ENCODE measurements around the gene TPCN1.

Gene TPCN1

DNA sequence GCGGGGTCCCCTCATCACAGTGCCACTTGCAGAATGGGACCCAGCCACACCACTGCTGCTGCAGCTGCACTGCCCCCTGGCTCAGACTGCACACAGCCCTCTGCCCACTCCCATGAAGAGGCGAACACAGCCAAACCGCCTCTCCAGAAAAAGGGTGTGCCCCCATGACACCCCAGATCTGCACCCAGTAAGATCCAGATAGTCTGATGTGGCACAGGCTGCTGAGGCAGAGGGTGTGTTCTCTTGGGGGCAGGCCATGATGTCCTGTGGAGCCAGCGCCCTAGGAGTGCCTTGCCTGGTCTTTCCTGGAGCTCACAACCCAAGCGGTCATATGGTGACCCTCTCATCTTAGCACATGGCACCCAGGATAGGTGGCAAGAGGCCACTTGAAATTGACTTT is 69.2 kb downstream of the TPCN1 start:
- DNase-seq, result no peak

DNA sequence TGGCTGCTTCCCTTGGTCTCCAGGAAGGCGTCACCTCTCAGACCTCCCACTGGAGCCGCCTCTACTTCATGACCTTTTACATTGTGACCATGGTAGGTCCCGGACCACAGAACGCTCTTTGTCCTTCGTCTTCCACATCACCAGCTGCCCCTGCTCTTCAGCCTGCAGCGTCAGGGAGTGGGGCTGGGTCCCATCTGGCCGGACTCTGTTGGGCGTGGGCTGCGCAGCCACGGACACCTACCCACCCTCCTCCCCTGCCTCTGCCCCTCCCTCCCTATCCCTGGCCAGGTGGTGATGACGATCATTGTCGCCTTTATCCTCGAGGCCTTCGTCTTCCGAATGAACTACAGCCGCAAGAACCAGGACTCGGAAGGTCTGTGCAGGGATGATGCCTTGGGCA is 70.3 kb downstream of the TPCN1 start:
- DNase-seq, result no peak

DNA sequence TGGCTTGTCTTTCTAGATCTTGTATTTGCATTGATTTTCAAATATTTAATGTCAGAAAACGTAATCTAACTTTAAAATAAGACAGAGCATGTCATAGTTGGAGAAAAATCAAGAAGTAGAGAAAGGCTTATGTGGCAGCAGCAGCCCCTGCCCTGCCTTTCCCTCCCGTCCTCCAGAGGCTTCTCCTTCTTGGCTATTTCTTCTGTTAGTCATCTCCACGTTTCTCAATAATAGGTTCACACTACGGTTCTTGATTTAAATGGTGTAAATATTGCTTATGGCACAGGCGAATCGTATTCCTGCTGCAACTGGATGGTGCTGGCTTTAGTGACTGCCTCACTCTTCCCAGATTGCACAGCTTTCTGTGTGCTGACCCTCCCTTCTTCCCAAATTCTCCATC is 70.8 kb downstream of the TPCN1 start:
- no peak for DNase-seq

DNA sequence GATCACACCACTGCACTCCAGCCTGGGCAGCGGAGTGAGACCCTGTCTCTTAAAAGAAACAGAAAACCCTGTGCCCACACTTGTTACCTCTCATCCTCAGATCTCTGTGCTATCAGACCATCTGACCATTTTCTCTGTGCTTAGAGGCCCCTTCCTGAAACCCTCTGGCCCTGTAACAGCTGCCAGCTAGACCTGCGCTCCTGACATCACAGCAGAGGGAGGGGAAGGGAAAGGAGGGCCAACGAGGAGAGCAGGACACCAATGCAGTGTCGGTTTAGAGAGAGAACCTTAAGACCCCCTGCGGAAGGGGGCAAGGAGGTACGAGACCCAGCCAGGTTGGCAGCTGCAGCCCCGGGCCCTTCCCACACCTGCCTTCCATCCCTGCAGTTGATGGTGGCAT is 71.3 kb downstream of the TPCN1 start:
- DNase-seq, result no peak

- no peak for DNase-seq
Measured at GRCh38 chr12:113293100-113293499, 71.8 kb downstream of the TPCN1 start.

GRCh38 chr12:113295886-113296556 is 74.8 kb downstream of the TPCN1 start:
- no peak for DNase-seq

DNA sequence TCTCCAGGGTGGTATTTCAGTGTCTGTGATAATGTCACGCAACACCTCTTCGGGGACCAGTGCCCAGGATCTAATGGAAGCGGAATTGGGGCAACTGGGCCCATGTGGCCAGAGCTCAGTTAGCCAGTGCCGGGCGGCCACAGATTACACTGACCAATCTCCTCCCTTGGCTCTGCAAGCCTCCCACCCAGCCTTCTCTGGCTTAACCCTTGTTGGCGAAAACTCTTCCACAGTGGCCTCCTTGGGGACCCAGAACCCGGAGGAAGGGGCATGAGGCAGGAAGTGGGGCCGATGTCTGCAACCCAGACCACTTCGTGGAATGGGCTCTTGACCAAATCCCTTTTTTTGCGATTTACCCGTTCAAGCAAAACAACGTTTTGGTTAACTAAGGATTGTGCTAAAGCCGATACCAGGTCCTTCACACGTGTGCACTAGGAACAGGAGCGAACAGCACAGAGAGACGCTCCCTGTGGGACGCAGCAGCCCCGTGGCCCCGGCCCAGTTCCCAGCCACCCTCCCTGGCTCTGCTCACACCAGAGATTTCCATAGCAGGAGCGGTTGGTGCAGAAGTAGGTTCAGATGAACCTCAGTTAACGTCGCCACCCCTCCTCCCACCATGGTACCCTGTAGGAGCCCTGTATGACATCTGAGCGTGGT is 75.4 kb downstream of the TPCN1 start:
- DNase-seq, result no peak

DNA sequence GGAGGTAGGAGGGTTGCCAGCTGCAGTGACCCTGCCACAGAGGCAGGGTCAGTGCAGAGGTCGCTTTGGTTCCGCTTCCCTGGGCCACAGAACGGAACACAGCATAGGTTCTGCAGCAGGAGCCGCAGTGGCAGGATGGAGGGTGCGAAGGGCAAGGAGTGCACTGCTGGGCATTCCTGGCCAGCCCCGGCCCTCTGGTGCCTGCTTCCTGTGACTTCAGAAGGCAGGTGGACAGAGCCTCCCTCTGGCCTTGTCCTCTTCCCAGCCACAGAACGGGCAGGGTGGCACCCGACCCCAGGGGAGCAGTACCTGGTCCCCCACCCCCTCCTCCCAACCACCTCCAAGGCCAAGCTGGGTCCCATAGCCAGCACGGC is 75.9 kb downstream of the TPCN1 start:
- DNase-seq, result no peak

DNA sequence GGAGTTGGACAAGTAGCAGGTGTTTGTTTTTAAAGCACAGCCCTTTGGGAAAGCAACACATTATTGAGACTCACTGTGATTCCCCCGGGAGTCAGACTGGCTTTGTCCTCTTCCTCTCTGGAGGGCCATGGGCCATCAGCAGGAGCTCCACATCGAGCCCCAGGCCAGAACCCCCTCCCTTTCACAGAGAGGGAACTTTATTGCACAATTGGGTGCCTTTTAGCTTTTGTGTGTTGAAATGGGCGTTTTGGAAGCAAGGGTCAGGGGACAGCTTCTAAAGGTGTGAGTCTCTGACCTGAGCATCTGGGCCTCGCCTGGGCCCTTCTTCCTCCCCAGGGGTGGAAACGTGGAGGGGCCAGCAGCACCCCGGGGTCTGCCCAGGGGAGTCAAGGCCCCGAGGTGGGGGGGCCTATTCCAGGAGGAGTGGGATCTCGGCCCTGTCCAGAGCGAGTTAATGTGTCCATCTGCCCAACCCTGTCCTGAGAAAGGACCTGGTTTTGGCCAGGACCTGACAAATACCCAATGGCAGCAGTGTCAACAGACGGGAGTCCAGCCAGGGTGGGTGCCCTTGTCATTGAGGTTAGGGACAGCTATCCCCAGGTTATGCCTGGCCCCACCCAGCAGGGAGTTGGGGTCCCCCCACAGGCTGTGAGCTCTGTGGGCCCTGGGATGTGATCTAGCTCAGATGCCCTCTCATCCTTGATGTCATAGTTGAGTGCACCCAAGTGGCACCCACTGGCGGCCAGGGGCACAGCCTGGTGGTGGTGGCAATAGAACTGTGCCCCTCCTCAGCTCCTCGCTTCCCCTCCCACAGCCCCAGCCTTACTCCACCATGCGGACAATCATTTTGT is 76.6 kb downstream of the TPCN1 start:
- no peak for DNase-seq

DNA sequence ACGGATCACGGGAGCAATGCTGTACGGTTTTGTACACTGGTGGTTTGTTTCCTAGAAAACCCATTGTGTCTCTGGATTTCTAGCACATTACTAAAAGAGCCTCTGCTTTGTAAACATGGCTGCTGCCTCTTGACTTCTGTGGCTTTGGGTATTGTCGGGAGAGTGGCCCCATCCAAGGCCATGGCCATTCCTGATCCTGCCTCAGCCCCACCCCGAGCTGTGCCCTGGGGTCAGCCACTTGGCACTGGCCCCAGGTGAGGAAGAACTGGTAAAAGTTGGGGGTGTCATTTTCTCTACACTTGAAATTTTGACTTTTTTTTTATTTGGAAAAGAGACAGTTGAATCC is 77.2 kb downstream of the TPCN1 start:
- no peak for DNase-seq

DNA sequence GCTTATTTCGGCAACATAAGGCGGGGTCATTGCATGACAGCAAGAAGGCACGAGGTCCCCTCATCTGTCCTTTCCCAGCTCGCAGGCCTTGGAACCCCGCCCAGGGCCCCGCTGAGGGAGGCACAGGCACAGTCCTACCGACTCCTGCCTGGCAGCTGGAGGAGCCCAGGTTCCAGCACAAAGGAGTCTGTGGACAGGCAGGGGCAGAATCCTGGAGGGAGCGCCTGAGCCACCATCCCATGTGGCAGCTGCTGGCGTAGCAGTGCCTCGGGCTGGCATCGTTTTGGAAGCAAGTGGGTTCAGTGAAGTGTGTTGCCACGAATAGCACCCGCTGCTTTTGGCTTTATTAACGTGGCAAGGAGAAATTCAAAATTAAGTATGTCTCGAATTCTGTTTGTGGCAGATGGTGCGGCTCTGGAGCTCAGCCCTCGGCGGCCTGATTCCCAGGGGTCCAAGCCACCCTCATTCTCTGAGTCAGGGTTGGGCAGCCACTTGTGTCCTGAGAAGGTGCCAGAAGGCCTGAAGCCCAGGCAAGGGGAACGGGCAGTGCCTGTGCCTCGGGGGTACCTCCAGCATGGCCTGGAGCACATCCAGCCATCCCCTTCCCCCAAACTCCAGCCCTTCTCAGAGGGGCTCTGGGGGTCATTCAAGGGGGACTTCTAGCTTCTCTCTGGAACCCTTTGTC is 77.7 kb downstream of the TPCN1 start:
- no peak for DNase-seq

- no peak for DNase-seq
Measured at GRCh38 chr12:113299619-113300237, 78.5 kb downstream of the TPCN1 start.

DNA sequence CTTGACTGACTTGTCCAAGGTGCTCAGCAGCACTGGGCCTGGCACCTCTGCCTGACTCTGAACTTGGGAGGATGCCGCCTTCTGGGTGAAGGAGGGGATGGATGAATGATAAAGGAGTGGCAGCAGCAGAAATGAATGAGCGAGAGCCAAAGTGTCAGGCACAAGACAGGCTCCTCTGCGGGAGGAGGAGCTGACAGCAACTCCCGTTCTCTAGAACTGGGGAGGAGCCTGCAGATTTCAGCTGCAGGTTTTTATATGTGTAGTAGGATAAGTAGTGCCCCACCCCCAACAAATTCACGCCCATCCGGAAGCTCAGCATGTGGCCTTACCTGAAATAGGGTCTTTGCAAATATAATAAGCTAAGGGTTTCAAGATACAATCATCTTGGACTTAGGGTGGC is 80.5 kb downstream of the TPCN1 start:
- DNase-seq, result no peak

DNA sequence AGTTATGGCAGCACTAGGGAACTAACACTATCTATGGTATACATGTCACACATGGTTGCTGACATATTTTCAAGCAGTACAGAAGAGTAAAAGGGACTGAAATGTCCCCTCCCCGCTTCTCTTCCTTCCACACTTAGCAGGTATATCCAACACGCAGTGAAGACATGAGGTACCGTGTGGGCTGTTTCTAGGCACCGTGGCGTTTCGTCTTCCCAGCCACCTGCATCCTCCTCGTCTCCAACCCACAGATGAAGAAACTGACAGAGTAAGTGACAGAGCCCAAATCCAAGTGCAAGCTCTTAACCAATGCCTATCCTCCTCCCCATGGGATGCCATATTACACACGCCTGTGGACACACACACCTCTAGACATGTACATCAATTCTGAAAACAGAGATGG is 81.2 kb downstream of the TPCN1 start:
- no peak for DNase-seq

GRCh38 chr12:113302886-113303640 is 81.8 kb downstream of the TPCN1 start:
- DNase-seq, result no peak

GRCh38 chr12:113305281-113305856 is 84.1 kb downstream of the TPCN1 start:
- no peak for DNase-seq

DNA sequence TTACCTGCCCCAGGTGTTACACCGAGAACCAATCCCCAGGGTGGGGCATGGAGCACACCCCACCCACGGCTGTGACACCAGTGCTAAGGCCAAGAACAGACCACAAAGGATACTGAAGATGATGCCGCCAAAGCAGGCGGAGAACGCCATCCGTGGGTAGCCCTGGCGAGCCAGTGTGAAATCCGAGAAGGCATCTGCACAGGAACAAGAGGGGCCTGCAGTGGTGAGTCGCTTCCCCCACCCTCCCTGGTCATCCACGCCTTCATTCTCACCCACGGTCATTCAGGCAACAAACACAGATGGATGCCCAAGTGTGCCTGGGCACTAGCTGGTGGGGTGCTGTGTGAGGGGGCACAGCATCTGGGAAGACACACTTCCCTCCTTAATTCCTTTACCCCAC is 85.1 kb downstream of the TPCN1 start:
- DNase-seq, result no peak

- DNase-seq, result no peak
Measured at GRCh38 chr12:113310489-113310888, 89.2 kb downstream of the TPCN1 start.

DNA sequence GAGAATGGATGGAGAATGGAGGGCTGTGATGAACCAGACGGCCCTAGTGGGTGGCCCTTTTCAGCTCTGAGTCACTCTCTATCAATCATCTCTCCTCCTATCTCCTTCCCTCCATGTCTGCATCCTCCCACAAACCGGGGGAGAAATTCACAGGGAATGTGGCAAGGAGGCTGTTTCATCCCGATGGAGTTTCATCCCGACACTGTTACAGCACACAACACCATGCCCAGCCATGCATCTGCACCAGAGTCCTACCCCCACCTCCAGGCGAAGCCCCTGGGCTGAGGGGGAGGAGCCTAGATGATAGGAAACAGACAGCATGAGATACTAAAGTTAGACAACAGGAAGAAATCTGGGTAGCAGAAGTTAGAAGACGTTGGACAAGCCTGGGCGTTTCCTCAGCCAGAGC is 92.9 kb downstream of the TPCN1 start:
- no peak for DNase-seq

DNA sequence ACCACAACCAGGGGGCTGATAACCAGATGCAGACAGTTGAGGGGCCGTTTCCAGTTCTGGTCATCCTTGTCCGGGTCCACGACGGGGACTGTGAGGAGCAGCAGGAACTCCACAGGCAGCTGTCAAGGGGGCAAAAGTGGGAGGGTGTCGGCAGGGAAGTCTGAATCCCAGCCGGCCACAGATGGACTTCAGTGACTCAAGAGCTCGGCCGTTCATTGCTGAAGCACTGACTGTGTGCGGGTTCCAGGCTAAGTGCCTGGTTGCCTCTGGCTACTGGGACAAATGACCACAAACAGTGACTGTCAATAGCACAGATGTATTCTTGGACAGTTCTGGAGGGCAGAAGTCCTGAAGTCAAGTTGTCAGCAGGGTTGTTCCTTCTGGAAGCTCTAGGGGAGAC is 94.1 kb downstream of the TPCN1 start:
- no peak for DNase-seq

DNA sequence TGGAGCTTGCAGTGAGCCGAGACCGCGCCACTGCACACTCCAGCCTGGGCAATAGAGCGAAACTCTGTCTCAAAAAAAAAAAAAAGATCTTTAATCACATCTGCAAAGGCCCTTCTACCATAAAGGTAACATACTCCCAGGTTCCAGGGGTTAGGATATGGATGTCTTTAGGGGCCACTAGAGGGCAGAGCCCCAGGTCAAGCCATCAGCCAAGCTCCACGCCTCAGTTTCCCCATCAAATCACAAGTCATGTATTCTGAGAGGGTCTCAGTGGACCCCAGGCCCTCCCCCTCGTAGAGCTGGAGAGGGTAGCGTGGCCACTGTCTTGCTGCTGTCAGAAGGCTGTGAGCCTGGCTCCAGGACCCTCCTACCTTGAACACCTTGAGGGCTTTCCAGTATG is 94.9 kb downstream of the TPCN1 start:
- no peak for DNase-seq

- no peak for DNase-seq
Measured at GRCh38 chr12:113317122-113317521, 95.9 kb downstream of the TPCN1 start.
